H1 (cell line): ENCODE data around the gene SQOR. TPM values are rescaled to one million over a fixed set of nuclear protein-coding genes. Genes with fewer than 3 reads are reported as not detected.

ENCODE experiments used
- GABPA ChIP-seq: IDR thresholded peaks from 2 replicates; pipeline ENCODE4 v1.6.1; 2011; ENCODE audit warnings: mild to moderate bottlenecking, low read length, moderate library complexity, borderline replicate concordance; ENCODE audit not compliant: insufficient read depth
- GTF2F1 ChIP-seq: IDR thresholded peaks from 2 replicates; pipeline ENCODE4 v1.6.1; 2012; ENCODE audit warnings: low read depth, low read length, improper control_type of control experiment, borderline replicate concordance
- polyA plus RNA-seq, 7 experiments: library from polyadenylated mRNA; depleted of rRNA in 3 of 7; stranded (reverse) in 5 of 7; unstranded in 2 of 7; fragments of >200 nt in 5 of 7; fragments of 200-250 nt in 2 of 7; gene quantifications; 1 replicate in 5 of 7; 2 replicates in 1 of 7; 4 replicates in 1 of 7; pipeline versions ENCODE4 v1.2.1 to v1.2.3, GENCODE V29; 2011 to 2013; ENCODE audit warnings: missing spikeins in 2 of 7, mixed read lengths in 2 of 7
- total RNA-seq: library from RNA; stranded (reverse); fragmentation: NEBNext Ultra II Directional; extraction: Animal tissue kit (Norgen Biotek cat#: 25700); gene quantifications from 2 replicates; pipeline ENCODE4 v1.2.1, GENCODE V29; 2021

SQOR gene
- total and polyA plus RNA-seq, 2 of the 8 experiments (the other 6 are each of a cell fraction or from before 2014, with no cell fraction given): 0.20 to 0.22 TPM

DNA sequence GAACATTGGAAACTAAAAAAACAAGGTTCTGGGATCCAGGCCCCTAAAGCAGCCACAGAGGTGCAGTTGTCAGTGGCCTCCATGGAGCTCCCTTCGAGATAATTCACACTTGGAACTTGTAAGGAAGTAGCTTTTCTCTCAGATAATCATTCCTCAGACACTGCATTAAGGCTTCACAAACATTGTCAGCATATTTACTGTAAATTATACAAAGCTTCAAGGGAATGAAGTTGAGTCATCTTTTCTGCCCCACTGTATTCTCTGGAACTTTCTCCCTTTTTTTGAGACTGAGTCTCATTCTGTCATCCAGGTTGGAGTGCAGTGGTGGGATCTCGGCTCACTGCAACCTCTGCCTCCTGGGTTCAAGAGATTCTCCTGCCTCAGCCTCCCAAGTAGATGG, 40.5 kb upstream of the SQOR start (continued):
- no peak for TF ChIP-seq GABPA
- TF ChIP-seq GTF2F1: no peak
